ENCODE data around the gene ZNF423.

ZNF423 gene

DNA sequence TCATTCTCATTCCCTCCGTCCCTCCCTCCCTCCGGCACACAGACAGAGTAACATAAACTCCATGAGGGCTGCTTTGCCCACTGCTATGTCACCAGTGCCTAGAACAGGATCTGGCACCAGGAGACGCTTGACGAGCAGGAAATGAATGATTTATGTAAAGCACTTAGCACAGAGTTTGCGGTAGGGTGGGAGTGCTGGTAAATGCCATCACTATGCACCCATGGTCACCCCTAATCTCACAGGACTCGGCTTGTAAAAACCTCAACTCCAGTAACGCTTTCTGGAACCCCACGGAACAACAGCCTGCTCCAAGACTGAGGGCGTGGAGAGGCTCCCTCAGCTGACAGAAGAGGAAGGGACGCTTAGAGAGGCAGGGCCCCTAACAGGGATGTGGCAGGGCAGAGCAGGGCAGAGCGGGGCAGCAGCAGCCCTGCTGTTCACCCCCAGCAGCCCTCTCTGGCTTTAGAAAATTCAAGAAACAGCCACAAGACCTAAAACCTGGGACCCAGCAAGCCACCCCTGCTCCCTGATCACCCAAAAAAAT, 325.4 kb downstream of the ZNF423 start:
- no peak for DNase-seq (ENCODE audit: low read depth in 2 of 2)

- no peak for DNase-seq (ENCODE audit: low read depth in 2 of 2)
These were observed 326.4 kb downstream of the ZNF423 start for GRCh38 chr16:49529411-49530045.

- DNase-seq (ENCODE audit: low read depth in 2 of 2): no peak
These were observed 327.0 kb downstream of the ZNF423 start for GRCh38 chr16:49528866-49529288.

DNA sequence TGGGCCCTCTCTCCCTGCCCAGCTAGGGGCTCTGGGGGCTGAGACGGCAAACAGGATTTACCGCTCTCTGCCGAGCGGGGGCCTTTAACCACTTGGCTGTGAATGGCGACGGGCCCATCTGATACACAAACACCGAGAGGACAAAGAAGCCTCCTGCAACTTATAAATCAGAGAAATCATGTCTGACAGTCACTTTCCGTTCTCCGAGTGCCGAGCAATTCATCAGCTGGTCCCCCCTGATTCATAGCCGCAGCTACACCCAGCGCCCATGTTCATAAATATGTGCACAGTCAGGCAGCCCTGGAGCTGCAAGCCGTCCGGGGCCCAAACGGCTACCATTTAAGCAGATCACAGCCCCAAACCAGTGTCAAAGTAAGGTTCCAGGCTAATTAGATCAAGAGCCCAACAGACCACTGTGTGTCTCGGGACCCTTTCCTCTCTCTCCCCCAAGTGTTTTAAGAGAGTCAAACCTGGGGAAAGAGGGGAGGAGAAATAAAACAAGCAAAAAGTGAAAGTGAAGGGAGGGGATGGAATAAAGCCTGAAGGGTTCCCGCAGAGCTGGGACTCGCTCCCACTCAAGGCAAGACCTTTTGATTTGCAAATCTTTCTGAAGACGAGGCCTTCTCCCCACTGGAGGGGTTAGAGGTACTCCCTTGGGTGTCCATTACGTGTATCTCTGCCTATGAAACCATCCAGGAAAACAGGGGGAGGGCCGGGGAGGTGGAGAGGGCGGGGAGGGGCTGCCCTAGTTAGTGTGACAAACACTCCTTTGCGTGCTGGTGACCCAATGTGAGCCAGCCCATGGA, 327.6 kb downstream of the ZNF423 start:
- DNase-seq (ENCODE audit: low read depth in 2 of 2): peak in 1 of 2 donors; percentile 4

- DNase-seq (ENCODE audit: low read depth in 2 of 2): no peak
These were observed 328.3 kb downstream of the ZNF423 start for GRCh38 chr16:49527611-49528010.

GRCh38 chr16:49526860-49527365, 329.0 kb downstream of the ZNF423 start:
- DNase-seq (ENCODE audit: low read depth in 2 of 2): no peak

DNA sequence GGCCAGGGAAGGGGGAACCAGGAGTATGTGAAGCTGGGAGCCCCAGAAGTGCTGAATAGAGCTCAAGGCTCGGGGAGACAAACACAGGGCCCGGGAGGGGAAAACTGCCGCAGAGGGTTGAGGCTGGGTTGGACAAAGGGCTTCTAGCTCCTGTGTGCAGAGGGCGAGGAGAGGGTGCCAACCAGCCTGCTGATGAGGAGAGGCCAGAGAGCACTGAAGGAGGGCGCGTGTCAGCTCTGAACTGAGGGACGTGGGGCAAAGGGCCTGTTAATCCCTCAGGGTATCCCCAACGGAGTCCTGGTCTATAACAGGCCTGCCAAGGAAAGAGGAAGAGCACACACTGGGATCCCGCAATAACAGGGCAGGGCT, 331.0 kb downstream of the ZNF423 start:
- no peak for DNase-seq (ENCODE audit: low read depth in 2 of 2)

DNA sequence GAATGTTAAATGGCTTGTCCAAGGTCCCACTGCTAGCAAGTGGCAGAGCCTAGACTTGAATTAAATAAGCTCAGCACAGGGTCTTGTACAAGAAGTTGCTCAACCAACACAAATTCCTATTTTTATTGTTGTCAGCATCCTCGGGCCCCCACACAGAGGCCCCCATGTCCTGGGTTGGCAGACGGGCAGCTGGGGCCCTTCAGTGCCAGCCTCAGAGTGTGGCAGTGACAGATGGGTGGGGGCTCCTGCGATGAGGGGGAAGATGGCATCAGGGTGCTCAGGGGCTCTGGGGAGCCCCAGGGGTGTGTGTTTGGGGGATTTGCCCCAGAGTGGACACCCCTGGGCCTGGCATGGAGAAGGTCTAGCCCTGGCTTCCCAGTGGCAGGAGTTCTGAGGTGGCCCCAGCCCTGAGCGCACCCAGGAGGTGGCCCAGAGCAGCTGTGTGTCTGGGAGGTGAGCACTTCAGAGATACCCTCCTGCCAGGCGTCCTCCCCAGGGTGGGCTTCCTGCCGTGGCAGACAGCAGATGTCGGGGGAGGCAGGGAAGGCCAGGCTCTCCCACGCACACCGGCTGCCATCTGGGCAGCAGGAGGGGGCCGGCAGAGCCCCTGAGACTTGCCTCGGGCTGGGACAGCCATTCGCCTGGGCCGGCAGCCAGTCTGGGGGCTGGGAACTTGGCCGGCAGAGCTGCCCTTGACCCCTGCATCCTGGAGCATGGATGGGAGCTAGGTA, 331.5 kb downstream of the ZNF423 start:
- DNase-seq (ENCODE audit: low read depth in 2 of 2): no peak

DNA sequence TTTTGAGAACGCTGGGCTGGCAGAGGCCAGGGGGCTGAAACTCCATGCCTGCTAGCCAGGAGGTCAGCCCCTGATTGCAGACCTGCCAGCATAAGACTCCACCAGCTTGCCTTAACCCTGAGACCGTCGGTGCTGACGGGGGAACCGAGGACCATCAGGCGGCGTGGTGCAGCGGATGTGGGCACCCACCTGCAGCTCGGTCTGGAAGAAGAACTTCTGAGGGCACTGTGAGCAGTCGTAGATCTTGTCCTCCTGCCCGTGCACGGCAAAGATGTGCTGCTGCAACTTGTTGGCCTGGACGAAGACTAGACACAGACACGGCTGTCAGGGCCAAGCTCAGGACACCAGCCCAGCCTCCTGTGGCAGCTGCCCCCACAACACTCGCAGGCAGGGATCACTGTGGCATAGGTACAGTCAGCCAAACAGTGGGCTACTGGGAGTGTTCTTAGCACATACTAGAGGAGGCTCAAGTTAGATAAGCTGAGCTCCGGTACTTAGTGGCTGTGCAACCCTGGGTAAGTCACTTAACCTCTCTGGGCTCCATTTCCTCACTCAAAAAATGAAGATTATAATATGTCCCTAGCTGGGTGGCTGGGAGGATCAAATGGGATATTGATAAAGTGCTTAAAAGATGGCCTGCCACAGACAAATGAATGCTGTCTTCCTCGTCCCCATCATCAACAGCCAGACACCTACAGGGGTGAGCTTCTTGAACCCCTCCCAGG, 332.3 kb downstream of the ZNF423 start:
- DNase-seq (ENCODE audit: low read depth in 2 of 2): no peak

- DNase-seq (ENCODE audit: low read depth in 2 of 2): no peak
These were observed 334.1 kb downstream of the ZNF423 start for GRCh38 chr16:49521734-49522325.

GRCh38 chr16:49520492-49521038, 335.3 kb downstream of the ZNF423 start:
- no peak for DNase-seq (ENCODE audit: low read depth in 2 of 2)

- no peak for DNase-seq (ENCODE audit: low read depth in 2 of 2)
These were observed 336.2 kb downstream of the ZNF423 start for GRCh38 chr16:49519741-49520140.

DNA sequence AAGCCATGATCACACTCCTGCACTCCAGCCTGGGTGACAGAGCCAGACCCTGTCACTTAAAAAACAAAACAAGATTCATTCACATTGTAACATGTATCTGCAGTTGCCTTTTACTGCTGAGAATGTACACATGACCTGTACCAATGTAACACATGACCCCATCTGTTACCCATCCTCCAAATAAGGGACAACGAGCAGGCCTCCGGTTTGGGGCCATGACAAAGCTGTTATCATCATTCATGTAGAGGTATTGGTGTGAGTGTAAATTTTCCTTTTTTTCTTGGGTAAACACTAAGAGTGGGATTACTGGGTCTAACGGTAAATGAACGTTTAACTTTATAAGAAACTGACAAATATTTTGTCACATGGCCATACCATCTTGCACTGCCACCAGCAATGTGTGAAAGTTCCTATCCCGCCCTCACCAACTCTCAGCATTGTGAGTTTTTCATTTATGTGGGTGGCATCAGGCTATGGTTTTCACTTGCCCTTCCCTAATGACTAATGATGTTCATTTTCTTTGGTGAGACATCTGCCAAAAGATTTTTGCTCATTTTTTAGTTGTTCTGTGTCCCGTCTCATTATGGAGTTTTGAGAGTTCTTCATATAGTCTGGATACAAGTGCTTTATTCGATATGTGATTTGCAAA, 336.8 kb downstream of the ZNF423 start:
- no peak for DNase-seq (ENCODE audit: low read depth in 2 of 2)

GRCh38 chr16:49516382-49517036, 339.4 kb downstream of the ZNF423 start:
- DNase-seq (ENCODE audit: low read depth in 2 of 2): no peak

GRCh38 chr16:49515861-49516260, 340.1 kb downstream of the ZNF423 start:
- no peak for DNase-seq (ENCODE audit: low read depth in 2 of 2)

GRCh38 chr16:49515016-49515565, 340.8 kb downstream of the ZNF423 start:
- no peak for DNase-seq (ENCODE audit: low read depth in 2 of 2)

GRCh38 chr16:49514073-49514980, 341.6 kb downstream of the ZNF423 start:
- no peak for DNase-seq (ENCODE audit: low read depth in 2 of 2)

- no peak for DNase-seq (ENCODE audit: low read depth in 2 of 2)
These were observed 342.9 kb downstream of the ZNF423 start for GRCh38 chr16:49513040-49513439.
